ENCODE data around the gene POMT1. TPM values are rescaled to one million over a fixed set of nuclear protein-coding genes. Genes with fewer than 3 reads are reported as not detected.
"Not testable (repeated sequence)": the region's sequence is repeated elsewhere in the genome, so short reads cannot be mapped to it uniquely, and the experiment has no call there.

POMT1 gene, protein sequence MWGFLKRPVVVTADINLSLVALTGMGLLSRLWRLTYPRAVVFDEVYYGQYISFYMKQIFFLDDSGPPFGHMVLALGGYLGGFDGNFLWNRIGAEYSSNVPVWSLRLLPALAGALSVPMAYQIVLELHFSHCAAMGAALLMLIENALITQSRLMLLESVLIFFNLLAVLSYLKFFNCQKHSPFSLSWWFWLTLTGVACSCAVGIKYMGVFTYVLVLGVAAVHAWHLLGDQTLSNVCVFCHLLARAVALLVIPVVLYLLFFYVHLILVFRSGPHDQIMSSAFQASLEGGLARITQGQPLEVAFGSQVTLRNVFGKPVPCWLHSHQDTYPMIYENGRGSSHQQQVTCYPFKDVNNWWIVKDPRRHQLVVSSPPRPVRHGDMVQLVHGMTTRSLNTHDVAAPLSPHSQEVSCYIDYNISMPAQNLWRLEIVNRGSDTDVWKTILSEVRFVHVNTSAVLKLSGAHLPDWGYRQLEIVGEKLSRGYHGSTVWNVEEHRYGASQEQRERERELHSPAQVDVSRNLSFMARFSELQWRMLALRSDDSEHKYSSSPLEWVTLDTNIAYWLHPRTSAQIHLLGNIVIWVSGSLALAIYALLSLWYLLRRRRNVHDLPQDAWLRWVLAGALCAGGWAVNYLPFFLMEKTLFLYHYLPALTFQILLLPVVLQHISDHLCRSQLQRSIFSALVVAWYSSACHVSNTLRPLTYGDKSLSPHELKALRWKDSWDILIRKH
- total RNA-seq = 27.4 and 35.3 TPM in 2 replicates
- 34.4 and 44.8 TPM in 2 replicates for polyA plus RNA-seq

- peak within 1 kb of the TSS; percentile 95 for H2AFZ ChIP-seq
- TF ChIP-seq EZH2 (IDR thresholded peaks at IDR 0.05; ENCODE audit: borderline replicate concordance) = no peak
- no peak for TF ChIP-seq EZH2phosphoT487 (IDR thresholded peaks at IDR 0.05; ENCODE audit: low read depth, severe bottlenecking, unreplicated experiment)
- no peak for TF ChIP-seq CTCF (IDR thresholded peaks at IDR 0.05; ENCODE audit: poor library complexity)
- no peaks in the 10 kb centered on the region for H4K20me1 ChIP-seq (ENCODE audit: insufficient read depth, poor library complexity, severe bottlenecking)
- peak within 1 kb of the TSS; percentile 61 for H3K27ac ChIP-seq
- DNase-seq (ENCODE audit: low spot score) = peak; percentile 93
- WGBS (ENCODE audit: low lambda C conversion rate, missing lambda C conversion rate) = under 1% methylated on average over 82 of the region's 83 CpGs
- peaks cover 28% of the 10 kb centered on the region for H3K79me2 ChIP-seq
- no peaks in the 10 kb centered on the region for H3K9me2 ChIP-seq (replicated peaks; ENCODE audit: insufficient read depth)
- peak within 1 kb of the TSS; percentile 80 for H3K4me3 ChIP-seq
- H3K4me1 ChIP-seq (ENCODE audit: insufficient read depth) = peaks cover 10% of the 10 kb centered on the region
- H3K27me3 ChIP-seq = no peaks in the 10 kb centered on the region
- no peaks in the 10 kb centered on the region for H3K9me3 ChIP-seq (ENCODE audit: low read depth)
- no peaks in the 10 kb centered on the region for H3K36me3 ChIP-seq (replicated peaks; ENCODE audit: insufficient read depth, low read depth)
- H3K4me2 ChIP-seq = peak within 1 kb of the TSS; percentile 77
These were observed at the start of gene POMT1 for GRCh38 chr9:131502781-131503625. POMT1 (plus strand) TSS chr9:131502918; CDS start chr9:131504219, 1,301 bp downstream.

- H3K79me2 ChIP-seq = peaks cover 84% of the 10 kb centered on the region
These were observed 48.7 kb upstream of the POMT1 start for GRCh38 chr9:131454028-131454427.

DNA sequence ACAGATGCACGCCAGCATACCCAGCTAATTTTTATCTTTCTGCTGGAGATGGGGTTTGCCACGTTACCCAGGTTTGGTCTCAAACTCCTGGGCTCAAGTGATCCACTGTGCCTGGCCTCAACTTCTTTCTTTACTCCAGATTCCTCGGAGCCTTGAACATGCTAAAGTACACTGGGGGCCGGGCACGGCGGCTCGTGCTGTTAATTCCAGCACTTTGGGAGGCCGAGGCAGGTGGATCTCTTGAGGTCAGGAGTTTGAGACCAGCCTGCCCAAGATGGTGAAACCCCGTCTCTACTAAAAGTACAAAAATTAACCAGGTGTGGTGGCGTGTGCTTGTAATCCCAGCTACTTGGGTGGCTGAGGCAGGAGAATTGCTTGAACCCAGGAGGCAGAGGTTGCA is 47.1 kb upstream of the POMT1 start:
- not testable (repeated sequence) for H2AFZ ChIP-seq; H3K4me3 ChIP-seq; H3K4me1 ChIP-seq (ENCODE audit: insufficient read depth); DNase-seq (ENCODE audit: low spot score); H3K9me2 ChIP-seq (replicated peaks; ENCODE audit: insufficient read depth); H3K27ac ChIP-seq; H3K9me3 ChIP-seq (ENCODE audit: low read depth); H3K27me3 ChIP-seq; H3K4me2 ChIP-seq; H3K36me3 ChIP-seq (replicated peaks; ENCODE audit: insufficient read depth, low read depth)
- peaks cover 21% of the 10 kb centered on the region for H4K20me1 ChIP-seq (ENCODE audit: insufficient read depth, poor library complexity, severe bottlenecking)
- peaks cover 72% of the 10 kb centered on the region for H3K79me2 ChIP-seq
- WGBS (ENCODE audit: low lambda C conversion rate, missing lambda C conversion rate) = 94% methylated on average over 10 of the region's 10 CpGs

More at GRCh38 chr9:131454028-131454427, 48.7 kb upstream of the POMT1 start:
- Histone ChIP-seq H3K9me3 (ENCODE audit: low read depth) (no peaks in the 10 kb centered on the region), H3K27ac (no peak overlapping the region), H4K20me1 (ENCODE audit: insufficient read depth, poor library complexity, severe bottlenecking) (peaks cover 21% of the 10 kb centered on the region), H3K27me3 (no peaks in the 10 kb centered on the region), H3K36me3 (replicated peaks; ENCODE audit: insufficient read depth, low read depth) (no peaks in the 10 kb centered on the region), H3K4me3 (no peak overlapping the region), H2AFZ (no peak overlapping the region), H3K4me1 (ENCODE audit: insufficient read depth) (no peaks in the 10 kb centered on the region), H3K9me2 (replicated peaks; ENCODE audit: insufficient read depth) (no peaks in the 10 kb centered on the region), H3K4me2 (no peak overlapping the region)
- no peak for DNase-seq (ENCODE audit: low spot score)
- TF ChIP-seq EZH2phosphoT487 (IDR thresholded peaks at IDR 0.05; ENCODE audit: low read depth, severe bottlenecking, unreplicated experiment) (no peak), CTCF (IDR thresholded peaks at IDR 0.05; ENCODE audit: poor library complexity) (no peak), EZH2 (IDR thresholded peaks at IDR 0.05; ENCODE audit: borderline replicate concordance) (no peak)
